ENCODE results near the gene SERBP1.
"Not testable (repeated sequence)": the region's sequence is repeated elsewhere in the genome, so short reads cannot be mapped to it uniquely, and the experiment has no call there.

The SERBP1 gene

GRCh38 chr1:67400029-67400786, 30.0 kb downstream of the SERBP1 start:
- H3K4me1 ChIP-seq (ENCODE audit: control insufficient read depth, insufficient read depth, low read length): peaks cover 18% of the 10 kb centered on the region
- H3K4me3 ChIP-seq (ENCODE audit: low read depth, low read length); H3K27me3 ChIP-seq (ENCODE audit: control insufficient read depth, insufficient read depth, low read length); H3K9me3 ChIP-seq (ENCODE audit: control insufficient read depth, insufficient read depth, low read length); H3K36me3 ChIP-seq (ENCODE audit: control insufficient read depth, insufficient read depth, low read length); H3K9ac ChIP-seq (ENCODE audit: low read depth, low read length): not testable (repeated sequence)

GRCh38 chr1:67399199-67399993, 30.8 kb downstream of the SERBP1 start:
- H3K9me3 ChIP-seq (ENCODE audit: control insufficient read depth, insufficient read depth, low read length): no peaks in the 10 kb centered on the region
- H3K4me1 ChIP-seq (ENCODE audit: control insufficient read depth, insufficient read depth, low read length): peaks cover 18% of the 10 kb centered on the region
- no peak overlapping the region for H3K9ac ChIP-seq (ENCODE audit: low read depth, low read length)
- H3K36me3 ChIP-seq (ENCODE audit: control insufficient read depth, insufficient read depth, low read length): peaks cover 2% of the 10 kb centered on the region
- H3K4me3 ChIP-seq (ENCODE audit: low read depth, low read length): no peak overlapping the region
- no peaks in the 10 kb centered on the region for H3K27me3 ChIP-seq (ENCODE audit: control insufficient read depth, insufficient read depth, low read length)

- peaks cover 9% of the 10 kb centered on the region for H3K36me3 ChIP-seq (ENCODE audit: control insufficient read depth, insufficient read depth, low read length)
- no peak overlapping the region for H3K4me3 ChIP-seq (ENCODE audit: low read depth, low read length)
- no peak overlapping the region for H3K9ac ChIP-seq (ENCODE audit: low read depth, low read length)
- H3K9me3 ChIP-seq (ENCODE audit: control insufficient read depth, insufficient read depth, low read length): no peaks in the 10 kb centered on the region
- no peaks in the 10 kb centered on the region for H3K27me3 ChIP-seq (ENCODE audit: control insufficient read depth, insufficient read depth, low read length)
- H3K4me1 ChIP-seq (ENCODE audit: control insufficient read depth, insufficient read depth, low read length): peaks cover 22% of the 10 kb centered on the region
Measured at GRCh38 chr1:67394548-67394947, 35.7 kb downstream of the SERBP1 start.

- no peak overlapping the region for H3K4me3 ChIP-seq (ENCODE audit: low read depth, low read length)
- H3K27me3 ChIP-seq (ENCODE audit: control insufficient read depth, insufficient read depth, low read length): no peaks in the 10 kb centered on the region
- H3K9ac ChIP-seq (ENCODE audit: low read depth, low read length): no peak overlapping the region
- no peaks in the 10 kb centered on the region for H3K9me3 ChIP-seq (ENCODE audit: control insufficient read depth, insufficient read depth, low read length)
- peaks cover 9% of the 10 kb centered on the region for H3K36me3 ChIP-seq (ENCODE audit: control insufficient read depth, insufficient read depth, low read length)
- peaks cover 15% of the 10 kb centered on the region for H3K4me1 ChIP-seq (ENCODE audit: control insufficient read depth, insufficient read depth, low read length)
Measured at GRCh38 chr1:67393737-67394136, 36.5 kb downstream of the SERBP1 start.

GRCh38 chr1:67393240-67393639, 37.0 kb downstream of the SERBP1 start:
- H3K4me3 ChIP-seq (ENCODE audit: low read depth, low read length): no peak overlapping the region
- H3K36me3 ChIP-seq (ENCODE audit: control insufficient read depth, insufficient read depth, low read length): peaks cover 9% of the 10 kb centered on the region
- H3K9ac ChIP-seq (ENCODE audit: low read depth, low read length): no peak overlapping the region
- H3K4me1 ChIP-seq (ENCODE audit: control insufficient read depth, insufficient read depth, low read length): peaks cover 12% of the 10 kb centered on the region
- no peaks in the 10 kb centered on the region for H3K9me3 ChIP-seq (ENCODE audit: control insufficient read depth, insufficient read depth, low read length)
- no peaks in the 10 kb centered on the region for H3K27me3 ChIP-seq (ENCODE audit: control insufficient read depth, insufficient read depth, low read length)

GRCh38 chr1:67390041-67390887, 39.9 kb downstream of the SERBP1 start:
- Histone ChIP-seq H3K9me3 (ENCODE audit: control insufficient read depth, insufficient read depth, low read length) (no peaks in the 10 kb centered on the region), H3K36me3 (ENCODE audit: control insufficient read depth, insufficient read depth, low read length) (peaks cover 6% of the 10 kb centered on the region)

GRCh38 chr1:67383999-67384638, 46.1 kb downstream of the SERBP1 start:
- Histone ChIP-seq H3K9me3 (ENCODE audit: control insufficient read depth, insufficient read depth, low read length) (peaks cover 14% of the 10 kb centered on the region), H3K27me3 (ENCODE audit: control insufficient read depth, insufficient read depth, low read length) (no peaks in the 10 kb centered on the region), H3K36me3 (ENCODE audit: control insufficient read depth, insufficient read depth, low read length) (no peaks in the 10 kb centered on the region), H3K4me3 (ENCODE audit: low read depth, low read length) (no peak overlapping the region), H3K9ac (ENCODE audit: low read depth, low read length) (no peak overlapping the region), H3K4me1 (ENCODE audit: control insufficient read depth, insufficient read depth, low read length) (no peaks in the 10 kb centered on the region)

More at GRCh38 chr1:67390041-67390887, 39.9 kb downstream of the SERBP1 start:
- no peaks in the 10 kb centered on the region for H3K27me3 ChIP-seq (ENCODE audit: control insufficient read depth, insufficient read depth, low read length)
- H3K9ac ChIP-seq (ENCODE audit: low read depth, low read length): no peak overlapping the region
- peaks cover 12% of the 10 kb centered on the region for H3K4me1 ChIP-seq (ENCODE audit: control insufficient read depth, insufficient read depth, low read length)
- no peak overlapping the region for H3K4me3 ChIP-seq (ENCODE audit: low read depth, low read length)

- H3K4me3 ChIP-seq (ENCODE audit: low read depth, low read length): no peak overlapping the region
- no peaks in the 10 kb centered on the region for H3K36me3 ChIP-seq (ENCODE audit: control insufficient read depth, insufficient read depth, low read length)
- no peak overlapping the region for H3K9ac ChIP-seq (ENCODE audit: low read depth, low read length)
- peaks cover 14% of the 10 kb centered on the region for H3K9me3 ChIP-seq (ENCODE audit: control insufficient read depth, insufficient read depth, low read length)
- no peaks in the 10 kb centered on the region for H3K4me1 ChIP-seq (ENCODE audit: control insufficient read depth, insufficient read depth, low read length)
- H3K27me3 ChIP-seq (ENCODE audit: control insufficient read depth, insufficient read depth, low read length): no peaks in the 10 kb centered on the region
Measured at GRCh38 chr1:67382292-67382691, 47.9 kb downstream of the SERBP1 start.

- Histone ChIP-seq H3K4me3 (ENCODE audit: low read depth, low read length) (no peak overlapping the region), H3K4me1 (ENCODE audit: control insufficient read depth, insufficient read depth, low read length) (peaks cover 9% of the 10 kb centered on the region), H3K27me3 (ENCODE audit: control insufficient read depth, insufficient read depth, low read length) (no peaks in the 10 kb centered on the region), H3K9ac (ENCODE audit: low read depth, low read length) (no peak overlapping the region), H3K36me3 (ENCODE audit: control insufficient read depth, insufficient read depth, low read length) (no peaks in the 10 kb centered on the region), H3K9me3 (ENCODE audit: control insufficient read depth, insufficient read depth, low read length) (peaks cover 14% of the 10 kb centered on the region)
Measured at GRCh38 chr1:67381154-67381553, 49.0 kb downstream of the SERBP1 start.

GRCh38 chr1:67377253-67377652, 52.9 kb downstream of the SERBP1 start:
- peaks cover 10% of the 10 kb centered on the region for H3K4me1 ChIP-seq (ENCODE audit: control insufficient read depth, insufficient read depth, low read length)
- no peaks in the 10 kb centered on the region for H3K36me3 ChIP-seq (ENCODE audit: control insufficient read depth, insufficient read depth, low read length)
- no peaks in the 10 kb centered on the region for H3K27me3 ChIP-seq (ENCODE audit: control insufficient read depth, insufficient read depth, low read length)
- H3K4me3 ChIP-seq (ENCODE audit: low read depth, low read length): no peak overlapping the region
- H3K9ac ChIP-seq (ENCODE audit: low read depth, low read length): no peak overlapping the region
- no peaks in the 10 kb centered on the region for H3K9me3 ChIP-seq (ENCODE audit: control insufficient read depth, insufficient read depth, low read length)

- H3K36me3 ChIP-seq (ENCODE audit: control insufficient read depth, insufficient read depth, low read length): no peaks in the 10 kb centered on the region
- no peak overlapping the region for H3K4me3 ChIP-seq (ENCODE audit: low read depth, low read length)
Measured at GRCh38 chr1:67376381-67376780, 53.8 kb downstream of the SERBP1 start.

More at GRCh38 chr1:67376381-67376780, 53.8 kb downstream of the SERBP1 start:
- Histone ChIP-seq H3K27me3 (ENCODE audit: control insufficient read depth, insufficient read depth, low read length) (no peaks in the 10 kb centered on the region), H3K9ac (ENCODE audit: low read depth, low read length) (no peak overlapping the region), H3K9me3 (ENCODE audit: control insufficient read depth, insufficient read depth, low read length) (no peaks in the 10 kb centered on the region), H3K4me1 (ENCODE audit: control insufficient read depth, insufficient read depth, low read length) (peaks cover 16% of the 10 kb centered on the region)
